T-cell (primary cell): ENCODE data around the gene BCAP29. TPM values are rescaled to one million over a fixed set of nuclear protein-coding genes. Genes with fewer than 3 reads are reported as not detected.

Experiments used
- ATAC-seq, 4 experiments: fragments of 200-7000 bp in 3 of 4; fragments of 150-1000 bp in 1 of 4; cut with Tn5 transposase; replicated peaks in 1 of 4; 1 replicate in 3 of 4; 2 replicates in 1 of 4; pipeline ENCODE4 v1.10.0; 2021; ENCODE audit warnings: moderate library complexity in 3 of 4, mild to moderate bottlenecking in 2 of 4, moderate number of reproducible peaks in 1 of 4
- CTCF ChIA-PET, 2 donors: fragments of 300-600 bp; sonication (Branson Sonifier 250); formaldehyde crosslinking; loops; one replicate each; lab custom pipeline; 2022; ENCODE audit warnings: antibody characterized with exemption in 2 of 2; lab: Charles Lee
- POLR2A ChIA-PET, 2 donors: fragments of 300-600 bp; sonication (Branson Sonifier 250); formaldehyde crosslinking; loops; one replicate each; lab custom pipeline; 2022; ENCODE audit warnings: antibody characterized with exemption in 2 of 2; lab: Charles Lee
- DNase-seq, 35 experiments: peaks; one replicate each; pipeline versions ENCODE4 v3.0.0 to v3.0.0-alpha.2; 2013 to 2023
- H3K27ac ChIP-seq: one replicate; pipeline ENCODE4 v1.5.1; 2013; ENCODE audit warnings: low read length
- H3K27me3 ChIP-seq, 2 experiments: replicated peaks in 1 of 2; 1 replicate in 1 of 2; 2 replicates in 1 of 2; pipeline versions ENCODE4 v1.6.1 to v1.7.0; 2013; ENCODE audit warnings: low read length in 1 of 2, mixed read lengths in 1 of 2; ENCODE audit not compliant: control insufficient read depth in 2 of 2, insufficient read depth in 2 of 2; ENCODE audit errors: extremely low read depth in 1 of 2
- H3K36me3 ChIP-seq, 2 donors: 1 replicate in 1 of 2; 2 replicates in 1 of 2; pipeline versions ENCODE4 v1.6.1 to v1.7.0; 2013; ENCODE audit warnings: low read length in 1 of 2; ENCODE audit not compliant: control insufficient read depth in 2 of 2, insufficient read depth in 1 of 2; ENCODE audit errors: extremely low read depth in 1 of 2
- H3K4me1 ChIP-seq, 2 experiments: 1 replicate in 1 of 2; 2 replicates in 1 of 2; pipeline versions ENCODE4 v1.6.1 to v1.7.0; 2013; ENCODE audit warnings: low read length in 2 of 2, mixed read lengths in 1 of 2; ENCODE audit not compliant: insufficient read depth in 2 of 2, control insufficient read depth in 1 of 2; ENCODE audit errors: extremely low read depth in 1 of 2
- H3K4me3 ChIP-seq, 2 donors: 1 replicate in 1 of 2; 2 replicates in 1 of 2; pipeline versions ENCODE4 v1.5.1 to v1.7.0; 2013; ENCODE audit warnings: mild to moderate bottlenecking in 2 of 2, low read length in 1 of 2, moderate library complexity in 1 of 2; ENCODE audit not compliant: control insufficient read depth in 1 of 2; ENCODE audit errors: extremely low read depth in 1 of 2
- H3K9me3 ChIP-seq: 2 replicates; pipeline ENCODE4 v1.7.0; 2013
- H3K27ac Mint-ChIP-seq, 2 donors: one replicate each; pipeline ENCODE4 v1.8.0; 2020 to 2021; ENCODE audit warnings: mild to moderate bottlenecking in 2 of 2, mixed read lengths in 2 of 2
- H3K27me3 Mint-ChIP-seq, 2 donors: one replicate each; pipeline ENCODE4 v1.8.0; 2021 to 2022; ENCODE audit warnings: mixed read lengths in 2 of 2
- H3K36me3 Mint-ChIP-seq: one replicate; pipeline ENCODE4 v1.8.0; 2021; ENCODE audit warnings: mixed read lengths
- H3K4me1 Mint-ChIP-seq, 3 donors: one replicate each; pipeline ENCODE4 v1.8.0; 2020 to 2022; ENCODE audit warnings: mixed read lengths in 3 of 3, mild to moderate bottlenecking in 1 of 3
- H3K4me3 Mint-ChIP-seq, 3 donors: one replicate each; pipeline ENCODE4 v1.8.0; 2020 to 2022; ENCODE audit warnings: mild to moderate bottlenecking in 3 of 3, mixed read lengths in 3 of 3, moderate library complexity in 3 of 3
- H3K9me3 Mint-ChIP-seq, 3 donors: one replicate each; pipeline ENCODE4 v1.8.0; 2020 to 2022; ENCODE audit warnings: mixed read lengths in 3 of 3
- WGBS: methylation state at CpG from one replicate; pipeline ENCODE4 v1.1.5; 2013; ENCODE audit warnings: missing lambda C conversion rate; ENCODE audit not compliant: insufficient coverage; 5-methylcytosine and 5-hydroxymethylcytosine counted together
- total RNA-seq, 35 experiments: library from RNA in 6 of 35; stranded (reverse) in 6 of 35; fragments of 120-200 nt in 1 of 35; gene quantifications; one replicate each; pipeline versions ENCODE4 v1.2.1 to v1.2.4 and lab custom pipeline; 2013 to 2026

The BCAP29 gene
- total RNA-seq, 5 donors from 2014 or later (not counting 1 experiment from before 2014, with no cell fraction given): 12.5 to 17.5 (median 15.9) TPM

DNA sequence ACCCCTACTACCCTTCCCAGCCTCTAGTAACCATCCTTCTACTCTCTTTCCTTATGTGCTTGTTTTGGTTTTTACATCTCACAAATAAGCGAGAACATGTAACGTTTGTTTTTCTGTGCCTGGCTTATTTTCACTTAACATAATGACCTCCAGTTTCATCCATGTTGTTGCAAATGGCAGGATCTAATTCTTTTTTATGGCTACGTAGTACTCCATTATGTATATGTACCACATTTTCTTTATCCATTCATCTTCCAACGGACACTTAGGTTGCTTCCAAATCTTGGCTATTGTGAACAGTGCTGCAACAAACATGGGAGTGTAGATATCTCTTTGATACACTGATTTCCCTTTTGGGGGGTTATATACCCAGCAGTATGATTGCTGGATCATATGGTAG is 47.0 kb downstream of the BCAP29 start:
- H3K27me3 Mint-ChIP-seq: no peaks in the 10 kb centered on the region
- no peak overlapping the region for H3K4me3 Mint-ChIP-seq
- Histone ChIP-seq H3K27ac (no peak overlapping the region), H3K27me3 (no peaks in the 10 kb centered on the region), H3K4me1 (no peaks in the 10 kb centered on the region), H3K9me3 (no peaks in the 10 kb centered on the region), H3K4me3 (no peak overlapping the region), H3K36me3 (no peaks in the 10 kb centered on the region)
- ATAC-seq (no peak), DNase-seq (no peak)
- H3K36me3 Mint-ChIP-seq: peaks cover 27% of the 10 kb centered on the region
- ChIA-PET POLR2A (no interaction called here), CTCF (no interaction called here)
- no peaks in the 10 kb centered on the region for H3K4me1 Mint-ChIP-seq
- H3K9me3 Mint-ChIP-seq: peaks cover 0 to 5% (median 2%) of the 10 kb centered on the region in 3 donors
- H3K27ac Mint-ChIP-seq: no peak overlapping the region
- WGBS: 100% methylated on average over 1 of the region's 4 CpGs

DNA sequence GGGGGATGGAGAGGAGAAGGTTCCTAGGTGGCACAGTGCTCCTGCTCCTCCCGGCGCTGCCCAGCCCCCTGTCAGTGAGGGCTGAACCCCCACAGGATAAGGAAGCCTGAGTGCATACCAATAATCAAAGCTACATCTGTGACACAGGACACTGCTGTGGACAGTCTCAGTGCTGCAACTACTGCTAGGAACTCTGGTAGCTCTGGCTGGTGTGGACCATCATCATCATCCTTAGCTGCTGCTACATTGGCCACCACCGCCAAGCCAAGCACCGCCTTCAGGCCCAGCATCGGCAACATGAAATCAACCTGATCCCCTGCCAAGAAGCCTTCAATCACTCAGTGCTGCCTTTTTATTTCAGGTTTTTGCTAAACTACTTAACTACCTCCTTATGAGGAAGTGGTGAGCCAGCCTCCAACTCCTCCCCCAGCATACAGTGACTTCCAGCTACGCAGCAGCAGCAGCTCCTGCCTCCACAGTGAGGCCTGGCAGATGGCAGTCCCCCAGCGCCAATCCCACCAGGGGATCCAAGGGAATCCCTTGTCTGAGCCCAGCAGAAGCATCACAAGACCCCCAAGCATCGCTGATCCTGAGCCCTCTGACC is 48.5 kb downstream of the BCAP29 start:
- DNase-seq (peak in 1 of 35 experiments; percentile 5), ATAC-seq (no peak)
- H3K27ac Mint-ChIP-seq: no peak overlapping the region
- ChIA-PET POLR2A (no interaction called here), CTCF (no interaction called here)
- H3K27me3 Mint-ChIP-seq: no peaks in the 10 kb centered on the region
- Histone ChIP-seq H3K9me3 (no peaks in the 10 kb centered on the region), H3K4me3 (no peak overlapping the region), H3K27ac (no peak overlapping the region), H3K36me3 (no peaks in the 10 kb centered on the region), H3K4me1 (no peaks in the 10 kb centered on the region), H3K27me3 (no peaks in the 10 kb centered on the region)
- no peaks in the 10 kb centered on the region for H3K4me1 Mint-ChIP-seq
- WGBS: 83% methylated on average over 7 of the region's 8 CpGs
- H3K36me3 Mint-ChIP-seq: peaks cover 30% of the 10 kb centered on the region
- H3K9me3 Mint-ChIP-seq: peaks cover 0 to 5% (median 2%) of the 10 kb centered on the region in 3 donors
- H3K4me3 Mint-ChIP-seq: no peak overlapping the region

DNA sequence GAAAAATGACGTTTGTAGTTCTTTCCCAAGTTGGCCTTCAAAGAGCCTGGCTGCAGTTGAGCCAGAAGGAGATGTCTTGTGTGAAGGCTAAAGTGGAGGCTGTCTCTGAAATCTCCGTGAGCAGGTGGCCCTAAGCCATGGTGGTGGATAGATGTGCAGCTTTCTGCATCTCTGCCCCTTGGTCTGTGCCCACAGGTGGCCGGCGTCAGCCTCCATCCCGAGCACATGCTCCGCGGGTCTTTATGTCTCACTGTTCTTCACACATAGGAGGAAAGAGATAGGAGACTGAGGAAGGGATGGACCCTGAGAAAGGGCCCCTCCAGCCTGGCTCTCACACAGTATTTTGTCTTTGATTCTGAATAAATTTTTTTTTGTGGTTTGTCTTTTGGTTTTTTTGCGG is 50.3 kb downstream of the BCAP29 start:
- Mint-ChIP-seq H3K27me3 (peaks cover 3 to 4% of the 10 kb centered on the region in 2 donors), H3K9me3 (peaks cover 0 to 5% (median 2%) of the 10 kb centered on the region in 3 donors), H3K4me3 (no peak overlapping the region), H3K4me1 (no peaks in the 10 kb centered on the region), H3K36me3 (peaks cover 30% of the 10 kb centered on the region), H3K27ac (no peak overlapping the region)
- whole genome bisulfite sequencing: 86% methylated on average over 1 of the region's 8 CpGs
- Histone ChIP-seq H3K27me3 (no peaks in the 10 kb centered on the region), H3K36me3 (no peaks in the 10 kb centered on the region), H3K27ac (no peak overlapping the region), H3K9me3 (no peaks in the 10 kb centered on the region), H3K4me1 (no peaks in the 10 kb centered on the region), H3K4me3 (no peak overlapping the region)
- no peak for ATAC-seq
- POLR2A ChIA-PET: no interaction called here
- CTCF ChIA-PET: no interaction called here
- DNase-seq: no peak

DNA sequence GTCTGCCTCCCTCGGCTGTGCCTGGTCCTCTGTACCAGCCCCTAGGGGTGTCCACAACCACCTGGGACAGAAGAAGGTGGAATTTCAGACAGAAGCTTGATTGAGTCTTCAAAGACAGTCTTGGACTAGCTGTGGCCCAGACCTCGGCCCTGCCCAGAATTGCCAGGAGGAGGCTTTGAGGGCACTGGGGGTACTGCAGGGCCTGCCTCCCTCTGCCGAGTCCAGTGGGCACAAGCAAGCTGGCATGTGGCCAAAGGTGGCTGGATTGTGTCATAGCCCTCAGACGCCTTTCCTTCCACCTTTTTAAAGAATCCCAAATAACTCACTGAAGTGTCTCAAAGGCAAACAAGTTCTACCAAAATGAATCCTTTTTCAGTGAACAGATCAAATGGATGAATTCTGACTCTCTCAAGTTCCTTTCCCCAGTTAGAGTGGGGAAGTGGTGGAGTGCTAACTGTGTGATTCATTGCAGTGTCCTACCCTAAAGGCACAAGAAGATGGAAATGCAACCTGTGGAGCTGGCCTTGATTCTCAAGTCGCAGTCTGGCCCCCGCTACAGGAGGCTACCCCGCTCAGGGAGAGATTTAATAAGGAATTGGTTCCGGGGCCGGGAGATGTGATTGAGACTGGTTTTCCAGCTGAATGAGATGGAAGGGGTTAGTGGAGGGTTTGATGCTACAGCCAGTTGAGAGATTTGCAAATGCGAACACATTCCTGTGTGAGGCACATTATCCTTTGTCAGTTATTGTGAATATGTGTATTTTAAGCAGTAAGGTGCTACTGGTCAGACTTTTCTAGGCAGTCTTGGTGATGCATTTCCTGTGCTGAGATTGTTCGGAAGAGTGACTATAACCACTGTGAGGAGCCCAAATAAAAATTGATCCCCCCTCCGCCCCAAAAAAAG is 51.8 kb downstream of the BCAP29 start:
- no peak overlapping the region for H3K27ac Mint-ChIP-seq
- peaks cover 0 to 5% (median 2%) of the 10 kb centered on the region in 3 donors for H3K9me3 Mint-ChIP-seq
- Histone ChIP-seq H3K36me3 (no peaks in the 10 kb centered on the region), H3K4me3 (no peak overlapping the region), H3K9me3 (no peaks in the 10 kb centered on the region), H3K27ac (no peak overlapping the region), H3K4me1 (no peaks in the 10 kb centered on the region), H3K27me3 (no peaks in the 10 kb centered on the region)
- over 99% methylated on average over 10 of the region's 12 CpGs for WGBS
- H3K4me3 Mint-ChIP-seq: no peak overlapping the region
- ChIA-PET CTCF (no interaction called here), POLR2A (no interaction called here)
- ATAC-seq: no peak
- DNase-seq: no peak
- H3K27me3 Mint-ChIP-seq: peaks cover 4% of the 10 kb centered on the region in 2 donors
- H3K36me3 Mint-ChIP-seq: peaks cover 30% of the 10 kb centered on the region
- no peaks in the 10 kb centered on the region for H3K4me1 Mint-ChIP-seq

DNA sequence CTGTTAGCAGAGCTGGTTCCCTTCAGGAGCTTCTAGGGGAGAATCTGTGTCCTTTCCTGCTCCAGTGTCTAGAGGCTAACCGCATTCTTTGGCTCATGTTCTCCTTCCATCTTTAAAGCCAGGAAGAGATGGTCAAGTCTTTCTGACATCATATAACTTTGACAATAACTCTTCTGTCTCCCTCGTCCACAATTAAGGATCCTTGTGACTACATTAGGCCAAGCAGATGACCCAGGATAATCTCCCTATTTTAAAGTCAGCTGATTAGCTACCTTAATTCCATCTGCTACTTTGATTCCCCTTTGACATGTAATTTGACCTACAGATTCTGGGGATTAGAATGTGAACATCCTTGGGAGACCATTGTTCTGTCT is 52.4 kb downstream of the BCAP29 start:
- H3K4me1 ChIP-seq: no peaks in the 10 kb centered on the region
- no peaks in the 10 kb centered on the region for H3K9me3 ChIP-seq
- H3K4me3 ChIP-seq: no peak overlapping the region
- Mint-ChIP-seq H3K4me1 (no peaks in the 10 kb centered on the region), H3K4me3 (no peak overlapping the region), H3K36me3 (peaks cover 25% of the 10 kb centered on the region), H3K27me3 (peaks cover 4% of the 10 kb centered on the region in 2 donors), H3K9me3 (no peaks in the 10 kb centered on the region), H3K27ac (no peak overlapping the region)
- 94% methylated on average over 2 of the region's 2 CpGs for WGBS
- no peak for ATAC-seq
- ChIA-PET POLR2A (no interaction called here), CTCF (no interaction called here)
- no peak for DNase-seq
- H3K27me3 ChIP-seq: no peaks in the 10 kb centered on the region
- H3K27ac ChIP-seq: no peak overlapping the region
- no peaks in the 10 kb centered on the region for H3K36me3 ChIP-seq

DNA sequence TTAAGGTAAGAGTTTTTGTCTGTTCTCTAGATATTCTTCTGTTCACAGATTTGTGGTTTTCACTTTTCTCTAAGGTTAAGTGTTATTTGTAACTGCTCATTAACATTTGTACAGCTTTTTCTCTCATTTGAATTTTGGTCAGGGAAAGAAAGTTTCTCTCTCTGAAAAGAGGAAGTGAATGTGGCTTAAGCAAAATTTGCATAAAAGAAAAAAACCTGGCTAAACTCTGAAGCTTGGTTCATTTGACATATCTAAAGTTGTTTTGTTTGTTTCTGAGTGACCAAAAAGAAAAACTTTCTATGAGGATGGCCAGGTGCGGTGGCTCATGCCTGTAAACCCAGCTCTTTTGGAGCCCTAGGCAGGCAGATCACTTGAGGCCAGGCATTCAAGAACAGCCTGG is 58.5 kb downstream of the BCAP29 start:
- WGBS: 20% methylated on average over 1 of the region's 1 CpG
- Histone ChIP-seq H3K27me3 (no peaks in the 10 kb centered on the region), H3K9me3 (no peaks in the 10 kb centered on the region), H3K36me3 (no peaks in the 10 kb centered on the region), H3K4me1 (no peaks in the 10 kb centered on the region), H3K4me3 (no peak overlapping the region), H3K27ac (no peak overlapping the region)
- no peaks in the 10 kb centered on the region for H3K9me3 Mint-ChIP-seq
- no peak overlapping the region for H3K4me3 Mint-ChIP-seq
- H3K4me1 Mint-ChIP-seq: peaks cover 0 to 6% (median 5%) of the 10 kb centered on the region in 3 donors
- DNase-seq: no peak
- peaks cover 7% of the 10 kb centered on the region in 2 donors for H3K27me3 Mint-ChIP-seq
- H3K27ac Mint-ChIP-seq: no peak overlapping the region
- H3K36me3 Mint-ChIP-seq: no peaks in the 10 kb centered on the region
- POLR2A ChIA-PET: no interaction called here
- no peak for ATAC-seq
- CTCF ChIA-PET: no interaction called here
